Nephron progenitor cell (in vitro differentiated cells): ENCODE results near the gene CDC42BPB.
A peak's percentile ranks its signal among the peaks of the same experiment; 100 is the strongest.

ENCODE experiments used
- DNase-seq: peaks from one replicate; pipeline ENCODE4 v3.0.0; 2021
- H3K27ac Mint-ChIP-seq: 2 replicates; pipeline ENCODE4 v1.8.0; 2021; ENCODE audit warnings: mild to moderate bottlenecking, moderate library complexity, mixed read lengths
- H3K27me3 Mint-ChIP-seq: 2 replicates; pipeline ENCODE4 v1.8.0; 2021; ENCODE audit warnings: mild to moderate bottlenecking, low read depth, mixed read lengths; ENCODE audit not compliant: poor library complexity
- H3K36me3 Mint-ChIP-seq: 2 replicates; pipeline ENCODE4 v1.8.0; 2021; ENCODE audit warnings: low read depth, mixed read lengths
- H3K4me1 Mint-ChIP-seq: 2 replicates; pipeline ENCODE4 v1.8.0; 2021; ENCODE audit warnings: mixed read lengths
- H3K4me3 Mint-ChIP-seq: 2 replicates; pipeline ENCODE4 v1.8.0; 2021; ENCODE audit warnings: mild to moderate bottlenecking, moderate library complexity, mixed read lengths
- H3K9me3 Mint-ChIP-seq: 2 replicates; pipeline ENCODE4 v1.8.0; 2021; ENCODE audit warnings: mild to moderate bottlenecking, moderate library complexity, mixed read lengths
- TF ChIP-seq, protein P1 (sequence below): fragments of 200-600 bp; sonication (generic); IDR thresholded peaks from 2 replicates; pipeline ENCODE4 v1.5.0; 2021; ENCODE audit warnings: antibody characterized with exemption

The CDC42BPB gene

DNA sequence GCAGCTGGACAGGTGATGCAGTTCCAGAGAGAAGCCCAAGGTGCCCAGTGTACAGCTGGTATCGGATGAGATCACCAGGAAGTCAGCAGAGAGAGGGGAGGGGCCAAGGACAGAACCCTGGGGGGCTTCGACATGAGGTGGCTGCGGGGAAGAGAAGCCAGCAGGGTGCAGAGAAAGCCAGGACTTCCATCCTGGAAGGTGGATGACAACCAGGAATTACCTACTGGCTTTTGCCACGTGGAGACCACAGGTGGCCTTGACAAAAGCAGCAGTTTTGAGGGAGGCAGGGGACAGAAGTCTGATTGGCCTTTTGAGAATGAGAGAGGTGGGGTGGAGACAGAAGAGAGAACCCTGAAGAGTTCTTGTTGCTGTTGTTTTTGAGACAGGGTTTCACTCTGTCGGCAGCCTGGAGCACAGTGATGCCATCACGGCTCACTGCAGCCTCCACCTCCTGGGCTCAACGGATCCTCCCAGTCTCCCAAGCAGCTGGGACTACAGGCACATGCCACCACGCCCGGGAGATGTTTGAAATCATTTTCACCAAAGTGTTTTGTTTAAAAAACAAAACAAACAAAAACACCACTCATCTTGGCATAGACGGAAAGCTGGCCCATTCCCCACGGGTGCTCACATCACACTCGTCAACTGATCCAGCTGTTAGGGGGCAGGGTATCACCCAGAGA is 35.2 kb downstream of the CDC42BPB start:
- peaks cover 73% of the 10 kb centered on the region for H3K4me1 Mint-ChIP-seq
- H3K4me3 Mint-ChIP-seq, result peak overlapping the region; percentile 50
- H3K27me3 Mint-ChIP-seq, result peaks cover 2% of the 10 kb centered on the region
- TF ChIP-seq, protein P1, sequence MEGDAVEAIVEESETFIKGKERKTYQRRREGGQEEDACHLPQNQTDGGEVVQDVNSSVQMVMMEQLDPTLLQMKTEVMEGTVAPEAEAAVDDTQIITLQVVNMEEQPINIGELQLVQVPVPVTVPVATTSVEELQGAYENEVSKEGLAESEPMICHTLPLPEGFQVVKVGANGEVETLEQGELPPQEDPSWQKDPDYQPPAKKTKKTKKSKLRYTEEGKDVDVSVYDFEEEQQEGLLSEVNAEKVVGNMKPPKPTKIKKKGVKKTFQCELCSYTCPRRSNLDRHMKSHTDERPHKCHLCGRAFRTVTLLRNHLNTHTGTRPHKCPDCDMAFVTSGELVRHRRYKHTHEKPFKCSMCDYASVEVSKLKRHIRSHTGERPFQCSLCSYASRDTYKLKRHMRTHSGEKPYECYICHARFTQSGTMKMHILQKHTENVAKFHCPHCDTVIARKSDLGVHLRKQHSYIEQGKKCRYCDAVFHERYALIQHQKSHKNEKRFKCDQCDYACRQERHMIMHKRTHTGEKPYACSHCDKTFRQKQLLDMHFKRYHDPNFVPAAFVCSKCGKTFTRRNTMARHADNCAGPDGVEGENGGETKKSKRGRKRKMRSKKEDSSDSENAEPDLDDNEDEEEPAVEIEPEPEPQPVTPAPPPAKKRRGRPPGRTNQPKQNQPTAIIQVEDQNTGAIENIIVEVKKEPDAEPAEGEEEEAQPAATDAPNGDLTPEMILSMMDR, result no peak
- DNase-seq, result no peak
- peak overlapping the region; percentile 74 for H3K27ac Mint-ChIP-seq
- H3K9me3 Mint-ChIP-seq, result peaks cover 23% of the 10 kb centered on the region
- peaks cover 56% of the 10 kb centered on the region for H3K36me3 Mint-ChIP-seq

DNA sequence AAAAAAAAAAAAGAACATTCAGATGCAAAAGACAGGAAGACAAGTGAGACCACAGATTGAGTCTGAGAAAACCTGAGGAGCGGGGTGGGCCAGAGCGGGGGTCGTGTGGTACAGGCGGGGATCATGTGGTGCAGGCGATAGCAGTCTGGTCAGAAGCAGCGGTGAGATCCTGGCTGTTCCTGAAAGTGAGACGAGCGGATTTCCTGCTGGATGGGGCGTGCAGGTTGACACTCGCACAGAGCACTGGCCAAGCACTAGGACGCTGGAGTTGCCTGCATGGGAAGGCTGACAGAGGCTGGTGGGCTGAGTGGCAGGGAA is 35.7 kb downstream of the CDC42BPB start:
- TF ChIP-seq, protein P1, result no peak
- Mint-ChIP-seq H3K27me3 (peaks cover 2% of the 10 kb centered on the region), H3K4me3 (peak overlapping the region; percentile 50), H3K27ac (peak overlapping the region; percentile 74), H3K36me3 (peaks cover 55% of the 10 kb centered on the region), H3K9me3 (peaks cover 20% of the 10 kb centered on the region), H3K4me1 (peaks cover 74% of the 10 kb centered on the region)
- DNase-seq, result no peak

DNA sequence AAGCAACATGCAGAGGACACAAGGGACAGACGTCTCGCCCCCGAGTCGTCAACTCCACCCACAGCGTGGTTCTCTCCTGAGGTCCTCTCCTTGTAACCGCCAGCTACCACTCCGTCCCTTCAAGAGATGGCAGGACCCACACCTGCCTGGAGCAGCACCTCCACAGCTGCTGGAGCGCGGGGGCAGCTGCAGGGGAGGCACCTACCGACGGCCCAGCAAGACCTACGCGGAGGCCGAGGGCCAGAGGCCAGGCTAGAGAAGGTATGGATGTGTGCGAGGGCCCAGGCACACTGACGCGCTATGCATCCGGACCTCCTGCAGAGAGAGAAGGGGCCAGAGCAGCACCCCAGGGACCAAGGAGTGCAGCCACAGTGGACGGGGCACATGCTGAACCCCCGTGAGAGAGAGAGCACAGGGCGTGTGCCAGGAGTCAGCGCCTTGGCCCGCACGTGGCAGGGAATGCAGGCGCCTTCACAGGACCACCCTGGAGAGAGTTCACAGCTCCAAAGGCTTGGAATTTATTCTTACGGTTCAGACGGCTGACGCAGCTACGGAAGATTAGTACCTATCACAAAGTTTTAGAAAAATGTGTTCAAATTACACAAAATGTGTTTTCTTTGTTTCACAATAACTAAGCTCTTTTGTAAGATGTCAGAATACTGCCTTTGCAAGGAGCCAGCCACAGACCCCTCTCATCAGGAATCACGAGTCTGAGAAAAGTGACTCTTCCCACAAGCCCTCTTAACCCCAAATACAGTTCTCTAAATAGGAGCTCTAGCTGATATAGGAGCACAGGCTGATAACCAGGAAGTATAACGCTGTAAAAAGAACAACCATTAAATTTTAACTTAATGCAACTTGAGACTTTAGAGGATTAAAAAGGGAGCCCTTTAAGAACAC is 36.8 kb downstream of the CDC42BPB start:
- H3K4me3 Mint-ChIP-seq, result no peak overlapping the region
- DNase-seq, result no peak
- TF ChIP-seq, protein P1, result no peak
- H3K9me3 Mint-ChIP-seq, result peaks cover 10% of the 10 kb centered on the region
- H3K27me3 Mint-ChIP-seq, result peaks cover 2% of the 10 kb centered on the region
- H3K4me1 Mint-ChIP-seq, result peaks cover 76% of the 10 kb centered on the region
- peaks cover 51% of the 10 kb centered on the region for H3K36me3 Mint-ChIP-seq
- H3K27ac Mint-ChIP-seq, result peak overlapping the region; percentile 75

GRCh38 chr14:103019826-103020225 is 37.5 kb downstream of the CDC42BPB start:
- DNase-seq, result no peak
- Mint-ChIP-seq H3K4me1 (peaks cover 77% of the 10 kb centered on the region), H3K27me3 (peaks cover 2% of the 10 kb centered on the region), H3K9me3 (peaks cover 6% of the 10 kb centered on the region), H3K36me3 (peaks cover 48% of the 10 kb centered on the region), H3K27ac (no peak overlapping the region), H3K4me3 (no peak overlapping the region)
- TF ChIP-seq, protein P1, result no peak

DNA sequence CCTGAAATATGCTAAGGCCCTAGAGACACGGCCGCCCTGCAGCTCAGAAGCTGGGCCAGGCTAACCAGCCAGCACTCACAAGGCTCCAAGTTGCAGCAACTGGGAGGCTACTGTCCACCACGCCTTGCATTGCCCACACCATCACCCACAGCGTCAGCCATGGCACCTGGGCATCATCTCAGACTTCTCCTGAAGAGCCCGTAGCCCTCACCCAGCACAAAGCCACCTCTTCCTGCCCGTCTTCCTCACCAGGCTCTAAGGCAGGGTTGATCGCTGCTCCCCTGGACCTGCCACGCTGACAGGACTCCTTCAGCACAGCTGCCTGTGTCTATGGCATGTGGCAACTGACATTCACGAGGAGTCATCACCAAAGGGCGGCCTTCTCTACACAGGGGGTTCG is 38.1 kb downstream of the CDC42BPB start:
- no peak overlapping the region for H3K4me3 Mint-ChIP-seq
- DNase-seq, result no peak
- peaks cover 47% of the 10 kb centered on the region for H3K36me3 Mint-ChIP-seq
- peaks cover 2% of the 10 kb centered on the region for H3K27me3 Mint-ChIP-seq
- H3K9me3 Mint-ChIP-seq, result peaks cover 6% of the 10 kb centered on the region
- H3K27ac Mint-ChIP-seq, result no peak overlapping the region
- peaks cover 77% of the 10 kb centered on the region for H3K4me1 Mint-ChIP-seq
- TF ChIP-seq, protein P1, result no peak
